HepG2 (cell line): ENCODE data around the gene HIPK4. TPM values are rescaled to one million over a fixed set of nuclear protein-coding genes. Genes with fewer than 3 reads are reported as not detected.

Experiments used
- ARID2 ChIP-seq: sonication (generic); formaldehyde crosslinking; IDR thresholded peaks from 2 replicates; pipeline ENCODE4 v1.8.1; 2022; ENCODE audit warnings: mild to moderate bottlenecking, missing genetic modification reagents, borderline replicate concordance
- ARNT ChIP-seq: fragments of 450-650 bp; IDR thresholded peaks from 2 replicates; pipeline ENCODE4 v1.6.1; 2017
- CENPT ChIP-seq: sonication (generic); formaldehyde crosslinking; IDR thresholded peaks from 2 replicates; pipeline ENCODE4 v1.8.0; 2022; ENCODE audit warnings: low read depth, mild to moderate bottlenecking, moderate library complexity, missing genetic modification reagents
- HCFC1 ChIP-seq: fragments of 150-350 bp; IDR thresholded peaks from 2 replicates; pipeline ENCODE4 v1.6.1; 2014; ENCODE audit warnings: low read depth, low read length
- MTA1 ChIP-seq: sonication (generic); formaldehyde crosslinking; IDR thresholded peaks from 2 replicates; pipeline ENCODE4 v1.4.0; 2020; ENCODE audit warnings: missing genetic modification reagents, mild to moderate bottlenecking, borderline replicate concordance
- NCOA1 ChIP-seq: sonication (generic); formaldehyde crosslinking; IDR thresholded peaks from 2 replicates; pipeline ENCODE4 v1.9.0; 2021; ENCODE audit warnings: missing genetic modification reagents
- NFAT5 ChIP-seq: sonication (generic); formaldehyde crosslinking; IDR thresholded peaks from 2 replicates; pipeline ENCODE4 v1.4.0; 2020; ENCODE audit warnings: missing genetic modification reagents
- SYNCRIP ChIP-seq: fragments of 200-400 bp; formaldehyde crosslinking; IDR thresholded peaks from 2 replicates; pipeline ENCODE4 v1.6.1; 2018; ENCODE audit warnings: mild to moderate bottlenecking, low read depth, low read length; ENCODE audit not compliant: insufficient read depth
- ZFP1 ChIP-seq: IDR thresholded peaks from 2 replicates; pipeline ENCODE4 v1.6.1; 2016
- ZHX1 ChIP-seq: sonication (generic); formaldehyde crosslinking; IDR thresholded peaks from 2 replicates; pipeline ENCODE4 v1.8.1; 2022; ENCODE audit warnings: low read depth, mild to moderate bottlenecking, missing genetic modification reagents
- ZNF501 ChIP-seq: sonication (generic); formaldehyde crosslinking; IDR thresholded peaks from 2 replicates; pipeline ENCODE4 v1.5.1; 2020; ENCODE audit warnings: mild to moderate bottlenecking, moderate library complexity, missing genetic modification reagents
- ZNF660 ChIP-seq: sonication (generic); formaldehyde crosslinking; IDR thresholded peaks from 2 replicates; pipeline ENCODE4 v1.5.1; 2020; ENCODE audit warnings: mild to moderate bottlenecking, low read depth, missing genetic modification reagents, borderline replicate concordance
- polyA plus RNA-seq, 8 experiments: library from polyadenylated mRNA; depleted of rRNA in 3 of 8; stranded (reverse) in 7 of 8; unstranded in 1 of 8; fragments of >200 nt; fragmentation: Illumina TruSeq in 4 of 8; extraction: Trizol in 4 of 8; gene quantifications; 2 replicates each; pipeline versions ENCODE4 v1.2.1 to v1.2.3, GENCODE V29; 2011 to 2016; ENCODE audit warnings: low read depth in 4 of 8, missing spikeins in 1 of 8, mixed read lengths in 1 of 8; ENCODE audit not compliant: insufficient read depth in 1 of 8
- total RNA-seq, 5 experiments: library from RNA; depleted of rRNA; stranded (reverse); fragments of >200 nt; fragmentation: Illumina TruSeq; extraction: Trizol; gene quantifications; 2 replicates each; pipeline ENCODE4 v1.2.3, GENCODE V29; 2016; ENCODE audit warnings: low read depth in 1 of 5

HIPK4 gene
- total and polyA plus RNA-seq, 2 of the 13 experiments (the other 11 are each of a cell fraction or from before 2014, with no cell fraction given): 0.03 TPM; not detected in 1

DNA sequence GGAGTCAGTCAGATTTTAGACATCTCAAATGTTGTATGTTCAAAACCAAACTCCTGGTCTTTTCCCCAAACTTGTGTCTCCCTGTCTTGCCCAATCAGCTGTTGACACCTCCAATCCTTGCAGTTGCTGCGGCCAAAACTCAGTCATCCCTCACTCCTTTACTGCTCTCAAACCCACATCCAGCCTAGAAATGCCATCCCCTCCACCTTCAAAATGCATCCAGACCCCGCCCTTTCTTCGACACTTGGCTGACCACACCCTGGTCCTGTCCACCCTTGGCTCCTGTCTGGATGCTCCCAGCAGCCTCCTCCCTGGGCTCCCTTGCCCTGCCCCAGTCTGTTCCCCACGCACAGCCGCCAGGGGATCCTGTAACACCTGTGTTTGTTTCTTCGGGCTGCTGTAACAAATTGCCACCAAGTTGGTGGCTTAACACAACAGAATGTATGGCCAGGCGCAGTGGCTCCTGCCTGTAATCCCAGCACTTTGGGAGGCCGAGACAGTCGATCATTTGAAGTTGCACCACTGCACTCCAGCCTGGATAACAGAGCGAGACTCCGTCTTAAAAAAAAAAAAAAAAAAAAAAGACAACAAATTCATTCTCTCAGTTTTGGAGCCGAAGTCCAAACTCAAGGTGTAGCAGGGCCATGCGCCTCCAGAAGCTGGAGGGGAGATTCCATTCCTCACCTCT is 29.8 kb downstream of the HIPK4 start (continued):
- TF ChIP-seq NFAT5 (CRISPR knock-in tag) (no peak), ARNT (no peak), ARID2 (CRISPR knock-in tag) (no peak), ZNF660 (CRISPR knock-in tag) (no peak), MTA1 (CRISPR knock-in tag) (no peak), HCFC1 (no peak), ZNF501 (no peak), ZHX1 (CRISPR knock-in tag) (no peak), ZFP1 (CRISPR knock-in tag) (no peak), CENPT (CRISPR knock-in tag) (no peak), SYNCRIP (no peak), NCOA1 (CRISPR knock-in tag) (no peak)
